Endothelial cell of umbilical vein (primary cell): ENCODE data around the gene SLC2A2. TPM values are rescaled to one million over a fixed set of nuclear protein-coding genes. Genes with fewer than 3 reads are reported as not detected.

Source experiments
- BruUV-seq: library from RNA; stranded (reverse); fragments of 400-500 nt; replicated peaks from 2 replicates; lab custom pipeline; 2021; lab: Mats Ljungman, UMichigan
- CTCF ChIA-PET: fragments of 300-600, 350-600 bp; sonication (Branson Sonifier 250); formaldehyde crosslinking; loops from one replicate; lab custom pipeline; 2021; ENCODE audit warnings: antibody characterized with exemption, inconsistent platforms; lab: Charles Lee
- POLR2A ChIA-PET: fragments of 300-600, 350-600 bp; sonication (Branson Sonifier 250); formaldehyde crosslinking; loops from one replicate; lab custom pipeline; 2021; ENCODE audit warnings: antibody characterized with exemption, inconsistent platforms; lab: Charles Lee
- DNase-seq: peaks from one replicate; pipeline ENCODE4 v3.0.0-alpha.2; 2011; ENCODE audit warnings: low read depth, low spot score
- FAIRE-seq: peaks from 2 replicates; lab custom pipeline; 2011; peaks lifted over from hg19 to GRCh38; lab: Jason Lieb, UNC
- H2AFZ ChIP-seq: 2 replicates; pipeline ENCODE4 v1.6.0; 2012; ENCODE audit warnings: low read depth, low read length, control low read depth, inconsistent platforms
- H3K27ac ChIP-seq: 2 replicates; pipeline ENCODE4 v1.5.1; 2011; ENCODE audit warnings: low read depth, mild to moderate bottlenecking, control low read depth, low read length, moderate library complexity; ENCODE audit not compliant: insufficient read depth
- H3K27me3 ChIP-seq, 2 experiments: 2 replicates each; pipeline versions ENCODE4 v1.6.0 to v1.6.1; 2011; ENCODE audit warnings: low read length in 2 of 2, mixed read lengths in 1 of 2; ENCODE audit not compliant: control insufficient read depth in 2 of 2, insufficient read depth in 2 of 2
- H3K36me3 ChIP-seq, 2 experiments: 2 replicates in 1 of 2; 3 replicates in 1 of 2; pipeline ENCODE4 v1.5.1; 2011; ENCODE audit warnings: low read length in 2 of 2, mild to moderate bottlenecking in 1 of 2, moderate library complexity in 1 of 2; ENCODE audit not compliant: control insufficient read depth in 2 of 2, insufficient read depth in 2 of 2; ENCODE audit errors: extremely low read depth in 1 of 2
- H3K4me1 ChIP-seq: 3 replicates; pipeline ENCODE4 v1.5.1; 2011; ENCODE audit warnings: mild to moderate bottlenecking, low read length; ENCODE audit not compliant: control insufficient read depth, insufficient read depth; ENCODE audit errors: extremely low read depth
- H3K4me2 ChIP-seq: 2 replicates; pipeline ENCODE4 v1.6.1; 2011; ENCODE audit warnings: low read length, control low read depth, mixed read lengths; ENCODE audit not compliant: insufficient read depth
- H3K4me3 ChIP-seq, 3 experiments: fragments of 200-600 bp in 1 of 3; sonication (generic), shearing (Covaris generic) in 1 of 3; replicated peaks in 1 of 3; 2 replicates each; pipeline ENCODE4 v1.5.1; 2011 to 2016; ENCODE audit warnings: control low read depth in 3 of 3, low read length in 3 of 3, mild to moderate bottlenecking in 2 of 3, inconsistent platforms in 1 of 3, low read depth in 1 of 3, moderate library complexity in 1 of 3; ENCODE audit not compliant: insufficient read depth in 1 of 3
- H3K79me2 ChIP-seq: 2 replicates; pipeline ENCODE4 v1.6.0; 2012; ENCODE audit warnings: low read length, inconsistent platforms; ENCODE audit not compliant: control insufficient read depth, insufficient read depth
- H3K9ac ChIP-seq: replicated peaks from 2 replicates; pipeline ENCODE3; 2011; ENCODE audit warnings: low read length, control low read depth; ENCODE audit not compliant: insufficient read depth; ENCODE audit errors: extremely low read depth
- H3K9me1 ChIP-seq: replicated peaks from 3 replicates; pipeline ENCODE4 v1.6.0; 2011; ENCODE audit warnings: mild to moderate bottlenecking, low read length; ENCODE audit not compliant: control insufficient read depth, insufficient read depth; ENCODE audit errors: extremely low read depth
- H3K9me3 ChIP-seq: replicated peaks from 2 replicates; pipeline ENCODE4 v1.5.1; 2012; ENCODE audit warnings: low read length, inconsistent platforms; ENCODE audit not compliant: control insufficient read depth, insufficient read depth
- H4K20me1 ChIP-seq: replicated peaks from 2 replicates; pipeline ENCODE3; 2011; ENCODE audit warnings: mild to moderate bottlenecking, low read length; ENCODE audit not compliant: control insufficient read depth, insufficient read depth; ENCODE audit errors: extremely low read depth
- EZH2 ChIP-seq: IDR thresholded peaks from 2 replicates; pipeline ENCODE4 v1.6.1; 2012; ENCODE audit warnings: borderline replicate concordance, low read depth, mild to moderate bottlenecking, moderate library complexity, low read length, inconsistent platforms; ENCODE audit not compliant: severe bottlenecking
- FOS ChIP-seq: IDR thresholded peaks from 2 replicates; pipeline ENCODE4 v1.6.1; 2011; ENCODE audit warnings: mild to moderate bottlenecking, low read length, moderate library complexity, borderline replicate concordance; ENCODE audit not compliant: insufficient read depth
- GATA2 ChIP-seq: IDR thresholded peaks from 2 replicates; pipeline ENCODE4 v1.7.0; 2011; ENCODE audit warnings: low read depth, mild to moderate bottlenecking, moderate library complexity, mixed read lengths, low read length; ENCODE audit not compliant: insufficient read length, insufficient read depth
- JUN ChIP-seq: IDR thresholded peaks from 2 replicates; pipeline ENCODE4 v1.6.1; 2011; ENCODE audit warnings: borderline replicate concordance, low read depth; ENCODE audit not compliant: insufficient read length, insufficient read depth
- MYC ChIP-seq: IDR thresholded peaks from one replicate; pipeline ENCODE4 v1.6.1; 2011; ENCODE audit warnings: mild to moderate bottlenecking, low read depth, low read length
- POLR2A ChIP-seq: IDR thresholded peaks from 2 replicates; pipeline ENCODE4 v1.6.1; 2012; ENCODE audit warnings: low read depth, mild to moderate bottlenecking, control low read depth, low read length
- POLR2AphosphoS5 ChIP-seq: IDR thresholded peaks from 2 replicates; pipeline ENCODE4 v1.6.1; 2012; ENCODE audit warnings: low read depth, mild to moderate bottlenecking, control low read depth, low read length, moderate library complexity; ENCODE audit not compliant: insufficient read depth
- dilution Hi-C: fragments of 300-500 bp; cut with MboI; formaldehyde crosslinking; loops from one replicate; pipeline ENCODE4 v1.15.0; 2019; ENCODE audit warnings: low sequenced_read_pairs; ENCODE audit not compliant: extremely low pct_ligation_motif_present
- intact Hi-C: fragments of 100-400 bp; cut with micrococcal nuclease; formaldehyde crosslinking; loops from one replicate; pipeline ENCODE4 v1.10.0; 2022
- polyA plus RNA-seq, 4 experiments: library from polyadenylated mRNA; depleted of rRNA in 3 of 4; stranded (reverse) in 3 of 4; unstranded in 1 of 4; fragments of >200 nt; gene quantifications; 2 replicates each; pipeline versions ENCODE4 v1.2.1 to v1.2.3, GENCODE V29; 2011 to 2012; ENCODE audit warnings: missing spikeins in 1 of 4
- total RNA-seq: library from RNA; stranded (reverse); gene quantifications from 2 replicates; pipeline ENCODE4 v1.2.3, GENCODE V29; 2021
- TF ChIP-seq, protein P1 (sequence below), 2 donors: IDR thresholded peaks; 1 replicate in 1 of 2; 2 replicates in 1 of 2; pipeline ENCODE4 v1.5.1; 2011; ENCODE audit warnings: low read length in 2 of 2, mild to moderate bottlenecking in 2 of 2, moderate library complexity in 2 of 2, control low read depth in 1 of 2, inconsistent platforms in 1 of 2, low read depth in 1 of 2; ENCODE audit not compliant: insufficient read depth in 1 of 2; ENCODE audit errors: extremely low read depth in 1 of 2
- TF ChIP-seq, protein P2 (sequence below): IDR thresholded peaks from 2 replicates; pipeline ENCODE4 v1.6.1; 2011; ENCODE audit not compliant: insufficient read depth, insufficient read length

Gene SLC2A2
- total and polyA plus RNA-seq, 2 donors (not counting 3 experiments of a cell fraction or from before 2014, with no cell fraction given) = not detected

- no peak overlapping the region for H3K9ac ChIP-seq
- H2AFZ ChIP-seq = peak overlapping the region; percentile 91
Observed at GRCh38 chr3:171028025-171028778, 1.7 kb upstream of the SLC2A2 start.

More at GRCh38 chr3:171028025-171028778, 1.7 kb upstream of the SLC2A2 start:
- TF ChIP-seq MYC (no peak), JUN (no peak), POLR2A (no peak), GATA2 (no peak), FOS (no peak), POLR2AphosphoS5 (no peak), EZH2 (no peak)
- TF ChIP-seq, protein P1, sequence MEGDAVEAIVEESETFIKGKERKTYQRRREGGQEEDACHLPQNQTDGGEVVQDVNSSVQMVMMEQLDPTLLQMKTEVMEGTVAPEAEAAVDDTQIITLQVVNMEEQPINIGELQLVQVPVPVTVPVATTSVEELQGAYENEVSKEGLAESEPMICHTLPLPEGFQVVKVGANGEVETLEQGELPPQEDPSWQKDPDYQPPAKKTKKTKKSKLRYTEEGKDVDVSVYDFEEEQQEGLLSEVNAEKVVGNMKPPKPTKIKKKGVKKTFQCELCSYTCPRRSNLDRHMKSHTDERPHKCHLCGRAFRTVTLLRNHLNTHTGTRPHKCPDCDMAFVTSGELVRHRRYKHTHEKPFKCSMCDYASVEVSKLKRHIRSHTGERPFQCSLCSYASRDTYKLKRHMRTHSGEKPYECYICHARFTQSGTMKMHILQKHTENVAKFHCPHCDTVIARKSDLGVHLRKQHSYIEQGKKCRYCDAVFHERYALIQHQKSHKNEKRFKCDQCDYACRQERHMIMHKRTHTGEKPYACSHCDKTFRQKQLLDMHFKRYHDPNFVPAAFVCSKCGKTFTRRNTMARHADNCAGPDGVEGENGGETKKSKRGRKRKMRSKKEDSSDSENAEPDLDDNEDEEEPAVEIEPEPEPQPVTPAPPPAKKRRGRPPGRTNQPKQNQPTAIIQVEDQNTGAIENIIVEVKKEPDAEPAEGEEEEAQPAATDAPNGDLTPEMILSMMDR (IDR thresholded peaks at IDR 0.05; ENCODE audit: extremely low read depth in 1 of 2, insufficient read depth in 1 of 2, low read depth in 1 of 2, low read length in 2 of 2) = no peak
- TF ChIP-seq, protein P2, sequence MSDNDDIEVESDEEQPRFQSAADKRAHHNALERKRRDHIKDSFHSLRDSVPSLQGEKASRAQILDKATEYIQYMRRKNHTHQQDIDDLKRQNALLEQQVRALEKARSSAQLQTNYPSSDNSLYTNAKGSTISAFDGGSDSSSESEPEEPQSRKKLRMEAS = no peak
- Histone ChIP-seq H3K4me1 (peaks cover 6% of the 10 kb centered on the region), H3K27me3 (peaks cover 0 to 3% of the 10 kb centered on the region in 2 experiments), H3K79me2 (no peaks in the 10 kb centered on the region), H3K4me3 (peak overlapping the region; percentile 3 to 49 (median 19)), H3K27ac (no peak overlapping the region), H3K36me3 (no peaks in the 10 kb centered on the region), H3K9me1 (no peaks in the 10 kb centered on the region), H4K20me1 (no peaks in the 10 kb centered on the region), H3K9me3 (no peaks in the 10 kb centered on the region), H3K4me2 (peak overlapping the region; percentile 80)
- DNase-seq (peak; percentile 59), FAIRE-seq (peak; percentile 70)
- intact Hi-C loops = no loop called here
- dilution Hi-C loops = no loop called here
- CTCF ChIA-PET = no interaction called here
- POLR2A ChIA-PET = interaction anchor here (0.6 kb wide), 1 partner anchor 813 kb away, joined by 5 read pairs; no protein-coding TSS in a partner anchor
- no TSS peak for BruUV-seq
